ENCODE measurements around the gene MAGEB3.
"Not testable (repeated sequence)": the region's sequence is repeated elsewhere in the genome, so short reads cannot be mapped to it uniquely, and the experiment has no call there.

MAGEB3 gene

GRCh38 chrX:30230395-30230794, at the start of gene MAGEB3:
TSS of gene MAGEB3 (plus strand) at chrX:30230657. CDS start at chrX:30235925, 5,268 bp downstream.
- no peak for DNase-seq (ENCODE audit: low read depth)

- DNase-seq (ENCODE audit: low read depth): no peak
Observed at GRCh38 chrX:30181353-30181752, 49.1 kb upstream of the MAGEB3 start.

GRCh38 chrX:30183554-30183953, 46.9 kb upstream of the MAGEB3 start:
- DNase-seq (ENCODE audit: low read depth): no peak

GRCh38 chrX:30190426-30190825, 40.0 kb upstream of the MAGEB3 start:
- DNase-seq (ENCODE audit: low read depth): no peak

GRCh38 chrX:30193910-30194309, 36.5 kb upstream of the MAGEB3 start:
- DNase-seq (ENCODE audit: low read depth): not testable (repeated sequence)

GRCh38 chrX:30196322-30196721, 34.1 kb upstream of the MAGEB3 start:
- no peak for DNase-seq (ENCODE audit: low read depth)

- DNase-seq (ENCODE audit: low read depth): no peak
Observed at GRCh38 chrX:30212172-30212571, 18.3 kb upstream of the MAGEB3 start.

GRCh38 chrX:30215357-30215843, 15.1 kb upstream of the MAGEB3 start, which contains the start of gene MAGEB2:
TSS of gene MAGEB2 (plus strand) at chrX:30215563. CDS start at chrX:30218581, 3,018 bp downstream.
- DNase-seq (ENCODE audit: low read depth): no peak

GRCh38 chrX:30217465-30217864, 13.0 kb upstream of the MAGEB3 start:
- DNase-seq (ENCODE audit: low read depth): no peak

GRCh38 chrX:30219372-30219771, 11.1 kb upstream of the MAGEB3 start:
- DNase-seq (ENCODE audit: low read depth): no peak

GRCh38 chrX:30220661-30221060, 9.8 kb upstream of the MAGEB3 start:
- DNase-seq (ENCODE audit: low read depth): no peak

- DNase-seq (ENCODE audit: low read depth): no peak
Observed at GRCh38 chrX:30224536-30224935, 5.9 kb upstream of the MAGEB3 start.

- no peak for DNase-seq (ENCODE audit: low read depth)
Observed at GRCh38 chrX:30228526-30228925, 1.9 kb upstream of the MAGEB3 start.

- DNase-seq (ENCODE audit: low read depth): no peak
Observed at GRCh38 chrX:30241724-30242415, 11.4 kb downstream of the MAGEB3 start, which contains the start of gene MAGEB4. TSS of gene MAGEB4 (plus strand) at chrX:30242000. CDS start at chrX:30242136, 136 bp downstream.

GRCh38 chrX:30246769-30247489, 16.5 kb downstream of the MAGEB3 start, which contains the start of gene MAGEB1:
TSS of gene MAGEB1 (plus strand) at chrX:30247146. CDS start at chrX:30250494, 3,348 bp downstream.
- DNase-seq (ENCODE audit: low read depth): no peak

- DNase-seq (ENCODE audit: low read depth): no peak
Observed at GRCh38 chrX:30248854-30249253, 18.4 kb downstream of the MAGEB3 start.

GRCh38 chrX:30253257-30253656, 22.8 kb downstream of the MAGEB3 start:
- no peak for DNase-seq (ENCODE audit: low read depth)

- DNase-seq (ENCODE audit: low read depth): no peak
Observed at GRCh38 chrX:30259927-30260326, 29.5 kb downstream of the MAGEB3 start.

- no peak for DNase-seq (ENCODE audit: low read depth)
Observed at GRCh38 chrX:30261012-30261411, 30.6 kb downstream of the MAGEB3 start.

- DNase-seq (ENCODE audit: low read depth): no peak
Observed at GRCh38 chrX:30262763-30263162, 32.3 kb downstream of the MAGEB3 start.

GRCh38 chrX:30270639-30271038, 40.2 kb downstream of the MAGEB3 start:
- no peak for DNase-seq (ENCODE audit: low read depth)

GRCh38 chrX:30275498-30275897, 45.0 kb downstream of the MAGEB3 start:
- DNase-seq (ENCODE audit: low read depth): no peak

- no peak for DNase-seq (ENCODE audit: low read depth)
Observed at GRCh38 chrX:30278365-30278764, 47.9 kb downstream of the MAGEB3 start.

All from HS-27A (cell line).